Endodermal cell (in vitro differentiated cells): ENCODE results near the gene RGS17. TPM values are rescaled to one million over a fixed set of nuclear protein-coding genes. Genes with fewer than 3 reads are reported as not detected.

Experiments used
- DNase-seq: peaks from one replicate; pipeline ENCODE4 v3.0.0-alpha.2; 2017
- H3K27ac ChIP-seq: 2 replicates; pipeline ENCODE4 v1.5.1; 2013; ENCODE audit warnings: mild to moderate bottlenecking, low read depth, low read length, moderate library complexity
- H3K27me3 ChIP-seq: 2 replicates; pipeline ENCODE4 v1.6.1; 2013; ENCODE audit warnings: mild to moderate bottlenecking, low read length, moderate library complexity; ENCODE audit not compliant: insufficient read depth, control insufficient read depth, poor library complexity, severe bottlenecking
- H3K36me3 ChIP-seq: 2 replicates; pipeline ENCODE4 v1.7.0; 2013; ENCODE audit warnings: mild to moderate bottlenecking, low read length, moderate library complexity; ENCODE audit not compliant: control insufficient read depth, insufficient read depth
- H3K4me1 ChIP-seq: one replicate; pipeline ENCODE4 v1.7.0; 2013; ENCODE audit warnings: low read length; ENCODE audit not compliant: control insufficient read depth, insufficient read depth
- H3K4me3 ChIP-seq: 2 replicates; pipeline ENCODE4 v1.5.1; 2013; ENCODE audit warnings: mild to moderate bottlenecking, low read length, moderate library complexity
- H3K9ac ChIP-seq: 2 replicates; pipeline ENCODE4 v1.6.1; 2013; ENCODE audit warnings: mild to moderate bottlenecking, low read length, moderate library complexity; ENCODE audit not compliant: poor library complexity, severe bottlenecking; ENCODE audit errors: extremely low read depth
- H3K9me3 ChIP-seq: 2 replicates; pipeline ENCODE4 v1.6.1; 2013; ENCODE audit warnings: mild to moderate bottlenecking, low read length, moderate library complexity; ENCODE audit not compliant: control insufficient read depth
- H3K27ac Mint-ChIP-seq: 2 replicates; pipeline ENCODE4 v1.8.0; 2020; ENCODE audit warnings: mixed read lengths
- H3K27me3 Mint-ChIP-seq: 2 replicates; pipeline ENCODE4 v1.8.0; 2021; ENCODE audit warnings: mild to moderate bottlenecking, mixed read lengths; ENCODE audit not compliant: insufficient read depth
- H3K36me3 Mint-ChIP-seq: 2 replicates; pipeline ENCODE4 v1.8.0; 2020; ENCODE audit warnings: low read depth, mixed read lengths
- H3K4me1 Mint-ChIP-seq: 2 replicates; pipeline ENCODE4 v1.8.0; 2020; ENCODE audit warnings: mixed read lengths
- H3K4me3 Mint-ChIP-seq: 2 replicates; pipeline ENCODE4 v1.8.0; 2020; ENCODE audit warnings: mild to moderate bottlenecking, moderate library complexity, mixed read lengths
- H3K9me3 Mint-ChIP-seq: 2 replicates; pipeline ENCODE4 v1.8.0; 2020; ENCODE audit warnings: mild to moderate bottlenecking, mixed read lengths
- CTCF ChIP-seq: fragments of 200-600 bp; sonication (generic); conservative IDR thresholded peaks from 2 replicates; pipeline ENCODE4 v1.5.0; 2021; ENCODE audit warnings: antibody characterized with exemption, mild to moderate bottlenecking
- whole genome bisulfite sequencing, 2 experiments: methylation state at CpG; one replicate each; pipeline versions ENCODE4 v1.1.5 to v1.1.7; 2013; ENCODE audit warnings: missing lambda C conversion rate in 2 of 2, mixed read lengths in 1 of 2; ENCODE audit not compliant: insufficient coverage in 1 of 2, insufficient read length in 1 of 2; 5-methylcytosine and 5-hydroxymethylcytosine counted together
- total RNA-seq, 2 donors: library from RNA; stranded (reverse); fragmentation: NEBNext Ultra II Directional in 1 of 2; extraction: Animal tissue kit (Norgen Biotek cat#: 25700) in 1 of 2; gene quantifications; 2 replicates in 1 of 2; 3 replicates in 1 of 2; pipeline ENCODE4 v1.2.1, GENCODE V29; 2021

The RGS17 gene
- total RNA-seq, 2 donors from 2014 or later = 1.7 to 3.2 TPM

- H3K36me3 ChIP-seq = no peaks in the 10 kb centered on the region
- H3K27ac ChIP-seq = no peak overlapping the region
- H3K36me3 Mint-ChIP-seq = no peaks in the 10 kb centered on the region
- H3K9me3 Mint-ChIP-seq = peaks cover 3% of the 10 kb centered on the region
- 88 to 89% methylated on average over 3 of the region's 3 CpGs for WGBS, 2 experiments
- TF ChIP-seq CTCF = no peak
- H3K4me1 Mint-ChIP-seq = peaks cover 5% of the 10 kb centered on the region
- H3K27ac Mint-ChIP-seq = no peak overlapping the region
- DNase-seq = no peak
- no peak overlapping the region for H3K4me3 Mint-ChIP-seq
- H3K9ac ChIP-seq = no peak overlapping the region
- H3K4me1 ChIP-seq = no peaks in the 10 kb centered on the region
- no peaks in the 10 kb centered on the region for H3K9me3 ChIP-seq
- H3K27me3 ChIP-seq = no peaks in the 10 kb centered on the region
- H3K27me3 Mint-ChIP-seq = no peaks in the 10 kb centered on the region
- H3K4me3 ChIP-seq = no peak overlapping the region
Observed at GRCh38 chr6:153084393-153084792, 46.7 kb downstream of the RGS17 start.

- H3K36me3 Mint-ChIP-seq = no peaks in the 10 kb centered on the region
Observed at GRCh38 chr6:153083869-153084268, 47.2 kb downstream of the RGS17 start.

GRCh38 chr6:153081914-153082313 lies 49.2 kb downstream of the RGS17 start:
- Histone ChIP-seq H3K9ac (no peak overlapping the region), H3K4me1 (no peaks in the 10 kb centered on the region), H3K36me3 (no peaks in the 10 kb centered on the region), H3K4me3 (no peak overlapping the region), H3K9me3 (no peaks in the 10 kb centered on the region), H3K27me3 (no peaks in the 10 kb centered on the region), H3K27ac (no peak overlapping the region)
- no peaks in the 10 kb centered on the region for H3K36me3 Mint-ChIP-seq
- WGBS, 2 experiments = 89 to 100% methylated on average over 1 to 2 of the region's 2 CpGs
- H3K27ac Mint-ChIP-seq = no peak overlapping the region
- peaks cover 3% of the 10 kb centered on the region for H3K9me3 Mint-ChIP-seq
- no peak overlapping the region for H3K4me3 Mint-ChIP-seq
- H3K4me1 Mint-ChIP-seq = peaks cover 5% of the 10 kb centered on the region
- no peaks in the 10 kb centered on the region for H3K27me3 Mint-ChIP-seq
- no peak for DNase-seq
- TF ChIP-seq CTCF = no peak

More at GRCh38 chr6:153083869-153084268, 47.2 kb downstream of the RGS17 start:
- H3K36me3 ChIP-seq = no peaks in the 10 kb centered on the region
- Mint-ChIP-seq H3K27me3 (no peaks in the 10 kb centered on the region), H3K4me3 (no peak overlapping the region), H3K27ac (no peak overlapping the region), H3K4me1 (peaks cover 5% of the 10 kb centered on the region), H3K9me3 (peaks cover 3% of the 10 kb centered on the region)
- no peak for DNase-seq
- H3K27me3 ChIP-seq = no peaks in the 10 kb centered on the region
- H3K27ac ChIP-seq = no peak overlapping the region
- H3K9ac ChIP-seq = no peak overlapping the region
- H3K9me3 ChIP-seq = no peaks in the 10 kb centered on the region
- no peak overlapping the region for H3K4me3 ChIP-seq
- H3K4me1 ChIP-seq = no peaks in the 10 kb centered on the region
- no peak for TF ChIP-seq CTCF
